ACC112 (cell line): ENCODE measurements around the gene RPA1.

ENCODE experiments used
- H2AFZ ChIP-seq: fragments of 200-600 bp; sonication (generic); one replicate; pipeline ENCODE4 v1.6.0; 2017; ENCODE audit warnings: antibody characterized with exemption, low read length; ENCODE audit not compliant: unreplicated experiment
- H3K27ac ChIP-seq: fragments of 200-600 bp; sonication (generic); 2 replicates; pipeline ENCODE4 v1.5.1; 2014; ENCODE audit warnings: low read depth, mild to moderate bottlenecking, antibody characterized with exemption, low read length, moderate library complexity
- H3K27me3 ChIP-seq: fragments of 200-600 bp; sonication (generic); 2 replicates; pipeline ENCODE4 v1.6.1; 2014; ENCODE audit warnings: mild to moderate bottlenecking, antibody characterized with exemption, low read length, moderate library complexity, mixed read lengths; ENCODE audit not compliant: insufficient read depth
- H3K36me3 ChIP-seq: fragments of 200-600 bp; sonication (generic); 2 replicates; pipeline ENCODE4 v1.6.1; 2016; ENCODE audit warnings: mild to moderate bottlenecking, antibody characterized with exemption, low read length, moderate library complexity, mixed read lengths; ENCODE audit not compliant: insufficient read depth
- H3K4me1 ChIP-seq: fragments of 200-600 bp; sonication (generic); one replicate; pipeline ENCODE4 v1.6.1; 2016; ENCODE audit warnings: low read length, mixed read lengths; ENCODE audit not compliant: insufficient read depth, unreplicated experiment, control insufficient read depth
- H3K4me3 ChIP-seq: fragments of 200-600 bp; sonication (generic); 2 replicates; pipeline ENCODE4 v1.5.1; 2014; ENCODE audit warnings: mild to moderate bottlenecking, low read depth, low read length
- H3K79me2 ChIP-seq: fragments of 200-600 bp; sonication (generic); one replicate; pipeline ENCODE4 v1.6.0; 2016; ENCODE audit warnings: low read length; ENCODE audit not compliant: control insufficient read depth, unreplicated experiment, insufficient read depth

The RPA1 gene

GRCh38 chr17:1829592-1830257, at the start of gene RPA1, which contains the start of gene SMYD4:
RPA1 (plus strand) TSS chr17:1830005; CDS start chr17:1830094, 89 bp downstream.
SMYD4 (minus strand) TSS chr17:1829902; CDS start chr17:1827994, 1,908 bp downstream.
- H2AFZ ChIP-seq, result peak within 1 kb of the TSS; percentile 77
- H3K4me1 ChIP-seq, result peaks cover 8% of the 10 kb centered on the region
- no peaks in the 10 kb centered on the region for H3K27me3 ChIP-seq
- H3K27ac ChIP-seq, result peak within 1 kb of the TSS; percentile 42; the same call in 1 of the 2 replicates
- peak within 1 kb of the TSS; percentile 79 for H3K4me3 ChIP-seq
- peaks cover 8% of the 10 kb centered on the region; the same call in 1 of the 2 replicates for H3K36me3 ChIP-seq
- H3K79me2 ChIP-seq, result peaks cover 64% of the 10 kb centered on the region

GRCh38 chr17:1782171-1782567, 47.6 kb upstream of the RPA1 start:
- Histone ChIP-seq H3K27me3 (no peaks in the 10 kb centered on the region), H3K27ac (peak overlapping the region; percentile 84), H3K4me3 (no peak overlapping the region), H3K79me2 (no peaks in the 10 kb centered on the region), H2AFZ (no peak overlapping the region), H3K4me1 (peaks cover 41% of the 10 kb centered on the region), H3K36me3 (peaks cover 21% of the 10 kb centered on the region)

GRCh38 chr17:1783271-1783670, 46.5 kb upstream of the RPA1 start:
- Histone ChIP-seq H3K27me3 (no peaks in the 10 kb centered on the region), H3K4me1 (peaks cover 49% of the 10 kb centered on the region), H2AFZ (no peak overlapping the region), H3K36me3 (peaks cover 14% of the 10 kb centered on the region; the same call in 1 of the 2 replicates), H3K79me2 (no peaks in the 10 kb centered on the region), H3K27ac (peak overlapping the region; percentile 84), H3K4me3 (peak overlapping the region; percentile 32; the same call in 1 of the 2 replicates)

- peaks cover 5% of the 10 kb centered on the region for H3K79me2 ChIP-seq
- H3K4me3 ChIP-seq, result 0 out of 2 replicates have a peak overlapping the region, but pooled peaks have one; percentile 32
- H3K4me1 ChIP-seq, result peaks cover 49% of the 10 kb centered on the region
- H2AFZ ChIP-seq, result no peak overlapping the region
- H3K27ac ChIP-seq, result peak overlapping the region; percentile 84
- H3K36me3 ChIP-seq, result peaks cover 9% of the 10 kb centered on the region; the same call in 1 of the 2 replicates
- no peaks in the 10 kb centered on the region for H3K27me3 ChIP-seq
These were observed 45.8 kb upstream of the RPA1 start for GRCh38 chr17:1783834-1784611.

- Histone ChIP-seq H3K79me2 (peaks cover 8% of the 10 kb centered on the region), H3K27me3 (no peaks in the 10 kb centered on the region), H3K4me3 (no peak overlapping the region), H3K36me3 (peaks cover 9% of the 10 kb centered on the region; the same call in 1 of the 2 replicates), H3K4me1 (peaks cover 36% of the 10 kb centered on the region), H3K27ac (peak overlapping the region; percentile 68; the same call in 1 of the 2 replicates), H2AFZ (no peak overlapping the region)
These were observed 43.9 kb upstream of the RPA1 start for GRCh38 chr17:1785930-1786329.

GRCh38 chr17:1786708-1787107, 43.1 kb upstream of the RPA1 start:
- Histone ChIP-seq H3K36me3 (peaks cover 2% of the 10 kb centered on the region; the same call in 1 of the 2 replicates), H3K4me3 (no peak overlapping the region), H3K27ac (peak overlapping the region; percentile 68), H3K4me1 (peaks cover 36% of the 10 kb centered on the region), H3K79me2 (peaks cover 8% of the 10 kb centered on the region), H3K27me3 (no peaks in the 10 kb centered on the region), H2AFZ (no peak overlapping the region)

GRCh38 chr17:1787301-1787902, 42.4 kb upstream of the RPA1 start:
- no peak overlapping the region for H2AFZ ChIP-seq
- peak overlapping the region; percentile 68 for H3K27ac ChIP-seq
- H3K4me1 ChIP-seq, result peaks cover 31% of the 10 kb centered on the region
- H3K79me2 ChIP-seq, result peaks cover 8% of the 10 kb centered on the region
- no peaks in the 10 kb centered on the region for H3K36me3 ChIP-seq
- H3K27me3 ChIP-seq, result no peaks in the 10 kb centered on the region
- peak overlapping the region; percentile 36; the same call in 1 of the 2 replicates for H3K4me3 ChIP-seq

- peaks cover 8% of the 10 kb centered on the region for H3K79me2 ChIP-seq
- no peaks in the 10 kb centered on the region for H3K36me3 ChIP-seq
- no peak overlapping the region for H3K4me3 ChIP-seq
- no peaks in the 10 kb centered on the region for H3K27me3 ChIP-seq
- no peak overlapping the region for H2AFZ ChIP-seq
- no peak overlapping the region for H3K27ac ChIP-seq
- H3K4me1 ChIP-seq, result peaks cover 16% of the 10 kb centered on the region
These were observed 39.9 kb upstream of the RPA1 start for GRCh38 chr17:1789936-1790335.

- Histone ChIP-seq H3K27ac (no peak overlapping the region), H3K4me1 (peaks cover 5% of the 10 kb centered on the region), H2AFZ (no peak overlapping the region), H3K36me3 (no peaks in the 10 kb centered on the region), H3K79me2 (peaks cover 17% of the 10 kb centered on the region), H3K4me3 (no peak overlapping the region), H3K27me3 (no peaks in the 10 kb centered on the region)
These were observed 37.0 kb upstream of the RPA1 start for GRCh38 chr17:1792495-1793446.

GRCh38 chr17:1793447-1793806, 36.4 kb upstream of the RPA1 start:
- no peak overlapping the region for H3K4me3 ChIP-seq
- H3K4me1 ChIP-seq, result peaks cover 2% of the 10 kb centered on the region
- H3K36me3 ChIP-seq, result no peaks in the 10 kb centered on the region
- peaks cover 17% of the 10 kb centered on the region for H3K79me2 ChIP-seq
- no peak overlapping the region for H2AFZ ChIP-seq
- no peak overlapping the region for H3K27ac ChIP-seq
- no peaks in the 10 kb centered on the region for H3K27me3 ChIP-seq
